A673 (cell line): Measurements from ENCODE around the gene COMT. TPM values are rescaled to one million over a fixed set of nuclear protein-coding genes. Genes with fewer than 3 reads are reported as not detected.
A peak's percentile ranks its signal among the peaks of the same experiment; 100 is the strongest.

Experiments
- BruUV-seq: library from RNA; stranded (reverse); fragments of 400-500 nt; replicated peaks from 2 replicates; lab custom pipeline; 2021; lab: Mats Ljungman, UMichigan
- CTCF ChIA-PET: fragments of 300-600 bp; sonication (Branson Sonifier 250); formaldehyde crosslinking; loops from one replicate; lab custom pipeline; 2022; ENCODE audit warnings: antibody characterized with exemption; lab: Charles Lee
- POLR2A ChIA-PET: fragments of 300-600 bp; sonication (Branson Sonifier 250); formaldehyde crosslinking; loops from one replicate; lab custom pipeline; 2022; ENCODE audit warnings: antibody characterized with exemption; ENCODE audit not compliant: low non-redundant PET; lab: Charles Lee
- DNase-seq: peaks from one replicate; pipeline ENCODE4 v3.0.0-alpha.2; 2015; ENCODE audit warnings: low spot score
- H3K27ac ChIP-seq: fragments of 200-600 bp; sonication (generic); 2 replicates; pipeline ENCODE4 v1.5.1; 2016; ENCODE audit warnings: mixed run types, low read depth, mild to moderate bottlenecking, mixed read lengths, antibody characterized with exemption, low read length; ENCODE audit not compliant: poor library complexity, severe bottlenecking
- H3K27me3 ChIP-seq: fragments of 200-600 bp; sonication (generic); replicated peaks from 2 replicates; pipeline ENCODE4 v1.6.1; 2017; ENCODE audit warnings: mixed run types, low read depth, mild to moderate bottlenecking, mixed read lengths, antibody characterized with exemption, low read length; ENCODE audit not compliant: insufficient read depth, poor library complexity
- H3K36me3 ChIP-seq: fragments of 200-600 bp; sonication (generic); 2 replicates; pipeline ENCODE4 v1.6.1; 2016; ENCODE audit warnings: mixed run types, mild to moderate bottlenecking, mixed read lengths, antibody characterized with exemption, low read length; ENCODE audit not compliant: insufficient read depth, poor library complexity, severe bottlenecking
- H3K4me1 ChIP-seq: fragments of 200-600 bp; sonication (generic); 2 replicates; pipeline ENCODE4 v1.6.1; 2017; ENCODE audit warnings: mixed run types, mild to moderate bottlenecking, mixed read lengths, antibody characterized with exemption, low read length; ENCODE audit not compliant: insufficient read depth, poor library complexity, severe bottlenecking
- H3K4me3 ChIP-seq: fragments of 200-600 bp; sonication (generic); 2 replicates; pipeline ENCODE4 v1.5.1; 2016; ENCODE audit warnings: low read depth, mixed run types, mild to moderate bottlenecking, mixed read lengths, low read length; ENCODE audit not compliant: poor library complexity, severe bottlenecking
- H3K9me3 ChIP-seq: fragments of 200-600 bp; sonication (generic); 2 replicates; pipeline ENCODE4 v1.6.1; 2016; ENCODE audit warnings: mixed run types, low read depth, mild to moderate bottlenecking, mixed read lengths, antibody characterized with exemption, low read length; ENCODE audit not compliant: poor library complexity, severe bottlenecking
- EZH2 ChIP-seq: fragments of 200-600 bp; sonication (generic); IDR thresholded peaks from 2 replicates; pipeline ENCODE4 v1.6.1; 2017; ENCODE audit warnings: borderline replicate concordance, low read depth, mild to moderate bottlenecking, mixed read lengths, antibody characterized with exemption, low read length; ENCODE audit not compliant: poor library complexity, severe bottlenecking
- intact Hi-C: fragments of 100-400 bp; cut with micrococcal nuclease; formaldehyde crosslinking; loops from one replicate; pipeline ENCODE4 v1.10.0; 2022; ENCODE audit not compliant: unreplicated experiment
- total RNA-seq: library from RNA; stranded (reverse); gene quantifications from 2 replicates; pipeline ENCODE4 v1.2.3, GENCODE V29; 2021
- TF ChIP-seq, protein P1 (sequence below): fragments of 300-800, 200-600 bp; sonication (generic); conservative IDR thresholded peaks from 2 replicates; pipeline ENCODE4 v1.5.1; 2017; ENCODE audit warnings: low read depth, mild to moderate bottlenecking, antibody characterized with exemption, low read length, moderate library complexity, mixed read lengths

The COMT gene
- total RNA-seq, 1 experiment from 2014 or later, result 87.8 TPM

DNA sequence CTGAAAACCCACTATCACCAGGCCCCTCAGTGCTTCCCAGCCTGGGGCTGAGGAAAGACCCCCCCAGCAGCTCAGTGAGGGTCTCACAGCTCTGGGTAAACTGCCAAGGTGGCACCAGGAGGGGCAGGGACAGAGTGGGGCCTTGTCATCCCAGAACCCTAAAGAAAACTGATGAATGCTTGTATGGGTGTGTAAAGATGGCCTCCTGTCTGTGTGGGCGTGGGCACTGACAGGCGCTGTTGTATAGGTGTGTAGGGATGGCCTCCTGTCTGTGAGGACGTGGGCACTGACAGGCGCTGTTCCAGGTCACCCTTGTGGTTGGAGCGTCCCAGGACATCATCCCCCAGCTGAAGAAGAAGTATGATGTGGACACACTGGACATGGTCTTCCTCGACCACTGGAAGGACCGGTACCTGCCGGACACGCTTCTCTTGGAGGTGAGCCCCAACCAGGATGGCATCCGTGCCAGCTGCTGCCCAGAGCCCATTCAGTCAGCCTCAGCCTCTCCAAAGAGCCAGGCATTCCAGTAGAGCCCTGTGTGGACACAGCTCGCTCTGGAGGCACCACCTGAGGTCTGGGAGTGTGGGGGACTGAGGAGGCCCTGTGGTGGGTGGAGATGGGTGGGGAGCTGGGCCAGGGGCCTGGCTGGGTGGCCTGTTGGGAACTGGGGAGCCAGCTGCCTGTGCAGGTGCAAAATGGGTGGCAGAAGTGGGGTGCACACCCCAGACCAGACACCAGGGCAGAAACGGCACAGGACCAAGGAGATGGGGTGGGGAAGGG is 22.5 kb downstream of the COMT start:
- no peaks in the 10 kb centered on the region for H3K27me3 ChIP-seq
- no peak for TF ChIP-seq EZH2
- TF ChIP-seq, protein P1, sequence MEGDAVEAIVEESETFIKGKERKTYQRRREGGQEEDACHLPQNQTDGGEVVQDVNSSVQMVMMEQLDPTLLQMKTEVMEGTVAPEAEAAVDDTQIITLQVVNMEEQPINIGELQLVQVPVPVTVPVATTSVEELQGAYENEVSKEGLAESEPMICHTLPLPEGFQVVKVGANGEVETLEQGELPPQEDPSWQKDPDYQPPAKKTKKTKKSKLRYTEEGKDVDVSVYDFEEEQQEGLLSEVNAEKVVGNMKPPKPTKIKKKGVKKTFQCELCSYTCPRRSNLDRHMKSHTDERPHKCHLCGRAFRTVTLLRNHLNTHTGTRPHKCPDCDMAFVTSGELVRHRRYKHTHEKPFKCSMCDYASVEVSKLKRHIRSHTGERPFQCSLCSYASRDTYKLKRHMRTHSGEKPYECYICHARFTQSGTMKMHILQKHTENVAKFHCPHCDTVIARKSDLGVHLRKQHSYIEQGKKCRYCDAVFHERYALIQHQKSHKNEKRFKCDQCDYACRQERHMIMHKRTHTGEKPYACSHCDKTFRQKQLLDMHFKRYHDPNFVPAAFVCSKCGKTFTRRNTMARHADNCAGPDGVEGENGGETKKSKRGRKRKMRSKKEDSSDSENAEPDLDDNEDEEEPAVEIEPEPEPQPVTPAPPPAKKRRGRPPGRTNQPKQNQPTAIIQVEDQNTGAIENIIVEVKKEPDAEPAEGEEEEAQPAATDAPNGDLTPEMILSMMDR, result no peak
- H3K36me3 ChIP-seq, result peaks cover 29% of the 10 kb centered on the region
- POLR2A ChIA-PET, result no interaction called here
- no peak overlapping the region for H3K4me3 ChIP-seq
- peaks cover 29% of the 10 kb centered on the region for H3K4me1 ChIP-seq
- H3K9me3 ChIP-seq, result no peaks in the 10 kb centered on the region
- no peak overlapping the region for H3K27ac ChIP-seq
- no peak for DNase-seq
- intact Hi-C loops, result loop anchor here (2.0 kb wide), 1 partner anchor 49 kb away; no protein-coding TSS in a partner anchor
- no TSS peak for BruUV-seq
- CTCF ChIA-PET, result no interaction called here

DNA sequence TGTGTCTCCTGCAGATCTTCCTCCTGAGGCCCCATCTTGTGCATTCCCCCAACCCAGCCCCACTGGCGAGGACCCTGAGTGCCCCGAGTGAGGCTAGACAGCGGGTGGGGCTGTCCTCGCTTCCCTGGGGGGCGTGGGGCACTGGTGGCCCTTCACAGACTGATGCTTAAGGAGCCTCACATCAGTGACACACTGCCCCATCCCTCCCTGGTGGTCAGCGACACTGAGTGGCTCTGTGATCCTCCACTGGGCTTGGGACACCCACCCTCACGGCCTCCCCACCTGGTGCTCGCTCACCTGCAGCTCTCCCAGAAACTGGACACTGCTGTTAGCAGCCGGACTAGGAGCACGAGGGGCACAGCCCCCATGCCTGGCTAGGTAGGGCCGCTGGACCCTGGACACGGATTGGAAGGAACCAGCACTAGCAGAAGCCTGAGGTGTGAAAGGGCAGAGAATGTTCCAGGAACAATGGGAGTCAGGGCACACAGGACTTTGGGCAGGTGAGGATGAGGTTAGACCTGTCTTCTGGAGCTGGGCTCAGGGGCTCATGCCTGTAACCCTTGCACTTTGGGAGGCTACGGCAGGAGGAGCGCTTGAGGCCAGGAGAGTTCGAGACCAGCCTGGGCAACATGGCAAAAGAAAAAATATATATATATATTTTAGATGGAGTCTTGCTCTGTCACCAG is 23.3 kb downstream of the COMT start:
- peaks cover 22% of the 10 kb centered on the region for H3K4me1 ChIP-seq
- no peak overlapping the region for H3K27ac ChIP-seq
- H3K36me3 ChIP-seq, result peaks cover 34% of the 10 kb centered on the region
- no TSS peak for BruUV-seq
- no peaks in the 10 kb centered on the region for H3K9me3 ChIP-seq
- CTCF ChIA-PET, result no interaction called here
- H3K27me3 ChIP-seq, result no peaks in the 10 kb centered on the region
- TF ChIP-seq EZH2, result no peak
- TF ChIP-seq, protein P1, result no peak
- no peak for DNase-seq
- no peak overlapping the region for H3K4me3 ChIP-seq
- POLR2A ChIA-PET, result no interaction called here
- intact Hi-C loops, result no loop called here

DNA sequence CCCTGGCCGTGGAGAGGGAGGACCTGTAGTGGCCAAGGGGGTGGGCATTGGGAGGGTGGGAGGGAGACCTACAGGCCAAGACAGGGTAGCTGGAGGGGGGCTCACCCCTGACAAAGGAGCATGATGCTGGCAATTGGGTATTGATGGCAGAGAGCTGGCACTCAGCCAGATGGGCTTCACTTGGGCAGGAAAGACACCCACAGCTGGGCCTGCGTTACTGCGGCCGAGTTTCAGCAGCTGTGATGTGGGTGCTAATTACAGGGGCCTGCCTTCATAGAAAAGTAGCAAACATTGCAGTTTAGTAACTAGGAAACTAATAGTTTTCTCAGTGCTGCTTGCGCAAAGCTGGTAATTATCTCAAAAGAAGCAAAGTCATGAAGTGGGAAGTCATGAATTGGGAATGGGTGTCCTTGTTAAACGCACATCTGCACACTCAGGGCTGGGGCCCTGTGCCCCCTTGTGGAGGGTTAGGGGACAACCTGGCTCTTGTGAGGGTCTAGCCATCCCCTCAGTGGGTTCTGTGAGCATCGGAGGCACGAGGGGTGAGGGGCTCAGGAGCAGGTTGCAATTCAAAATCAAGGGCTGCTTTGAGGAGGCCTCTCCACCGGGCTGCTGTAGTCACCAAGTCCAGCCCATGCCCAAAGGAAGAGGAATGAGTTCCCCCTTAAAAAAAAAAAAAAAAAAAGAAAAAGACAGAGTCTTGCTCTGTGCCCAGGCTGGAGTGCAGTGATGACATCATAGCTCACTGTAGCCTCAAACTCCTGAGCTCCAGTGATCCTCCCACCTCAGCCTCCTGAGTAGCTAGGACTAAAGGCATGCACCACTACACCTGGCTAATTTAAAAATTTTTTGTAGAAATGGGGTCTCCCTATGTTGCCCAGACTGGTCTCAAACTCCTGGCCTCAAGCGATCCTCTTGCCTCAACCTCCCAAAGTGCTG is 24.5 kb downstream of the COMT start:
- Histone ChIP-seq H3K27me3 (no peaks in the 10 kb centered on the region), H3K4me1 (peaks cover 17% of the 10 kb centered on the region), H3K9me3 (no peaks in the 10 kb centered on the region), H3K27ac (peak overlapping the region; percentile 65), H3K36me3 (peaks cover 34% of the 10 kb centered on the region), H3K4me3 (no peak overlapping the region)
- CTCF ChIA-PET, result interaction anchor here (0.6 to 1.0 kb wide), 5 partner anchors 47 to 236 kb away, joined by 3 to 7 read pairs (median 4); no protein-coding TSS in a partner anchor
- peak; percentile 84 for DNase-seq
- TF ChIP-seq, protein P1, result peak; percentile 77
- no peak for TF ChIP-seq EZH2
- intact Hi-C loops, result no loop called here
- POLR2A ChIA-PET, result interaction anchor here (0.6 kb wide), 1 partner anchor 10 kb away, joined by 13 read pairs; no protein-coding TSS in a partner anchor
- BruUV-seq, result no TSS peak
